ENCODE measurements around the gene GRB10.

DNA sequence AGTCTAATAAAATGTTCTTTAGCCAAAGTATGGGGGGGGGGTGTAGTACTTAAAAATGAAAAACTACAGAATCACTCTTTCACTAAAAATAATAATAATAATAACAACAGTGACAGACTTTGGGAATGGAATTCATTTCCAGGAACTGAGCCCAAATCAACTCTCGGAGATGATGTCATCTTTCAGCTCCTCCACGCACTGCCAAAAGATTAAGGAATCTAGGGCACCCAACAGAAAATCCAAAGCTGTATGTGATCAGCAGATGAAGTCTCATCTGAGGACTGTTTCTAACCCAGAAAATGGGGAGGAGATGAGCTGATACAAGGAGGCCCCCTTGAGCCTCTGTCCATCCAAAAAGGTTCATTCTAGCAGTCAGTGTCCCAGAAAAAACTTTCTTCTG lies 54.5 kb downstream of the GRB10 start:
- TF ChIP-seq, protein P1, sequence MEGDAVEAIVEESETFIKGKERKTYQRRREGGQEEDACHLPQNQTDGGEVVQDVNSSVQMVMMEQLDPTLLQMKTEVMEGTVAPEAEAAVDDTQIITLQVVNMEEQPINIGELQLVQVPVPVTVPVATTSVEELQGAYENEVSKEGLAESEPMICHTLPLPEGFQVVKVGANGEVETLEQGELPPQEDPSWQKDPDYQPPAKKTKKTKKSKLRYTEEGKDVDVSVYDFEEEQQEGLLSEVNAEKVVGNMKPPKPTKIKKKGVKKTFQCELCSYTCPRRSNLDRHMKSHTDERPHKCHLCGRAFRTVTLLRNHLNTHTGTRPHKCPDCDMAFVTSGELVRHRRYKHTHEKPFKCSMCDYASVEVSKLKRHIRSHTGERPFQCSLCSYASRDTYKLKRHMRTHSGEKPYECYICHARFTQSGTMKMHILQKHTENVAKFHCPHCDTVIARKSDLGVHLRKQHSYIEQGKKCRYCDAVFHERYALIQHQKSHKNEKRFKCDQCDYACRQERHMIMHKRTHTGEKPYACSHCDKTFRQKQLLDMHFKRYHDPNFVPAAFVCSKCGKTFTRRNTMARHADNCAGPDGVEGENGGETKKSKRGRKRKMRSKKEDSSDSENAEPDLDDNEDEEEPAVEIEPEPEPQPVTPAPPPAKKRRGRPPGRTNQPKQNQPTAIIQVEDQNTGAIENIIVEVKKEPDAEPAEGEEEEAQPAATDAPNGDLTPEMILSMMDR (IDR thresholded peaks at IDR 0.05) = no peak
- TF ChIP-seq ZFX (IDR thresholded peaks at IDR 0.05; ENCODE audit: borderline replicate concordance) = no peak
